PC-3 (cell line): Measurements from ENCODE around the gene ZFP36.

ENCODE experiments used
- CTCF ChIP-seq: fragments of 300-600 bp; sonication (generic); conservative IDR thresholded peaks from 2 replicates; pipeline ENCODE4 v1.5.1; 2017; ENCODE audit warnings: antibody characterized with exemption, low read depth, mild to moderate bottlenecking, low read length
- EZH2phosphoT487 ChIP-seq: fragments of 300-600 bp; sonication (generic); IDR thresholded peaks from 2 replicates; pipeline ENCODE4 v1.6.1; 2018; ENCODE audit warnings: mild to moderate bottlenecking, antibody characterized with exemption, low read length, borderline replicate concordance

GRCh38 chr19:39419003-39419402, 12.4 kb downstream of the ZFP36 start:
- TF ChIP-seq CTCF (no peak), EZH2phosphoT487 (no peak)
